SU-DHL-6 (cell line): ENCODE data around the gene DGCR6L.
"Not testable (repeated sequence)": the region's sequence is repeated elsewhere in the genome, so short reads cannot be mapped to it uniquely, and the experiment has no call there.

Source experiments
- EZH2phosphoT487 ChIP-seq: fragments of 200-600 bp; sonication (generic), shearing (Covaris generic); conservative IDR thresholded peaks from 2 replicates; pipeline ENCODE4 v1.6.1; 2018; ENCODE audit warnings: mild to moderate bottlenecking, antibody characterized with exemption, low read length, moderate library complexity, mixed read lengths
- TF ChIP-seq, protein P1 (sequence below): fragments of 200-600 bp; sonication (generic); IDR thresholded peaks from one replicate; pipeline ENCODE4 v1.5.1; 2017; ENCODE audit warnings: antibody characterized with exemption, mild to moderate bottlenecking, low read length, moderate library complexity; ENCODE audit not compliant: insufficient read depth, poor library complexity, severe bottlenecking

GRCh38 chr22:20308806-20309650 lies 10.8 kb downstream of the DGCR6L start:
- TF ChIP-seq, protein P1, sequence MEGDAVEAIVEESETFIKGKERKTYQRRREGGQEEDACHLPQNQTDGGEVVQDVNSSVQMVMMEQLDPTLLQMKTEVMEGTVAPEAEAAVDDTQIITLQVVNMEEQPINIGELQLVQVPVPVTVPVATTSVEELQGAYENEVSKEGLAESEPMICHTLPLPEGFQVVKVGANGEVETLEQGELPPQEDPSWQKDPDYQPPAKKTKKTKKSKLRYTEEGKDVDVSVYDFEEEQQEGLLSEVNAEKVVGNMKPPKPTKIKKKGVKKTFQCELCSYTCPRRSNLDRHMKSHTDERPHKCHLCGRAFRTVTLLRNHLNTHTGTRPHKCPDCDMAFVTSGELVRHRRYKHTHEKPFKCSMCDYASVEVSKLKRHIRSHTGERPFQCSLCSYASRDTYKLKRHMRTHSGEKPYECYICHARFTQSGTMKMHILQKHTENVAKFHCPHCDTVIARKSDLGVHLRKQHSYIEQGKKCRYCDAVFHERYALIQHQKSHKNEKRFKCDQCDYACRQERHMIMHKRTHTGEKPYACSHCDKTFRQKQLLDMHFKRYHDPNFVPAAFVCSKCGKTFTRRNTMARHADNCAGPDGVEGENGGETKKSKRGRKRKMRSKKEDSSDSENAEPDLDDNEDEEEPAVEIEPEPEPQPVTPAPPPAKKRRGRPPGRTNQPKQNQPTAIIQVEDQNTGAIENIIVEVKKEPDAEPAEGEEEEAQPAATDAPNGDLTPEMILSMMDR = not testable (repeated sequence)
- TF ChIP-seq EZH2phosphoT487 = not testable (repeated sequence)
